HG03064 (cell line): Measurements from ENCODE around the gene AKT1S1.
"Not testable (repeated sequence)": the region's sequence is repeated elsewhere in the genome, so short reads cannot be mapped to it uniquely, and the experiment has no call there.

Experiments
- ATAC-seq: cut with Tn5 transposase; IDR thresholded peaks from one replicate; pipeline ENCODE4 v1.9.1; 2021; ENCODE audit warnings: low read depth; ENCODE audit not compliant: unreplicated experiment

The AKT1S1 gene

GRCh38 chr19:49877020-49877878 is at the start of gene AKT1S1, which contains the start of gene TBC1D17:
Gene AKT1S1 (minus strand): TSS chr19:49877355. CDS start chr19:49873295, 4,060 bp downstream.
Gene TBC1D17 (plus strand): TSS chr19:49877702. CDS start chr19:49877724, 22 bp downstream.
- ATAC-seq: peak; percentile 53

GRCh38 chr19:49926515-49926914 is 49.4 kb upstream of the AKT1S1 start:
- ATAC-seq: no peak

GRCh38 chr19:49925486-49925885 is 48.3 kb upstream of the AKT1S1 start:
- no peak for ATAC-seq

- not testable (repeated sequence) for ATAC-seq
Measured at GRCh38 chr19:49924881-49925210, 47.7 kb upstream of the AKT1S1 start.

- ATAC-seq: no peak
Measured at GRCh38 chr19:49924004-49924880, 47.1 kb upstream of the AKT1S1 start.

GRCh38 chr19:49923055-49924003 is 46.2 kb upstream of the AKT1S1 start:
- ATAC-seq: no peak

GRCh38 chr19:49921871-49922795 is 45.0 kb upstream of the AKT1S1 start:
- ATAC-seq: no peak

- ATAC-seq: no peak
Measured at GRCh38 chr19:49920624-49921363, 43.6 kb upstream of the AKT1S1 start.

- ATAC-seq: no peak
Measured at GRCh38 chr19:49918089-49918488, 40.9 kb upstream of the AKT1S1 start.

- no peak for ATAC-seq
Measured at GRCh38 chr19:49916839-49917733, 39.9 kb upstream of the AKT1S1 start.

- ATAC-seq: no peak
Measured at GRCh38 chr19:49915271-49915670, 38.1 kb upstream of the AKT1S1 start.

- no peak for ATAC-seq
Measured at GRCh38 chr19:49913720-49914119, 36.6 kb upstream of the AKT1S1 start.

GRCh38 chr19:49912965-49913685 is 36.0 kb upstream of the AKT1S1 start:
- ATAC-seq: no peak

- no peak for ATAC-seq
Measured at GRCh38 chr19:49911381-49912145, 34.4 kb upstream of the AKT1S1 start.

- ATAC-seq: no peak
Measured at GRCh38 chr19:49910179-49910578, 33.0 kb upstream of the AKT1S1 start.
